ENCODE data around the gene RPP30. TPM values are rescaled to one million over a fixed set of nuclear protein-coding genes. Genes with fewer than 3 reads are reported as not detected.

The RPP30 gene
- total RNA-seq, 2 experiments from 2014 or later, result 45.5 to 53.9 TPM

DNA sequence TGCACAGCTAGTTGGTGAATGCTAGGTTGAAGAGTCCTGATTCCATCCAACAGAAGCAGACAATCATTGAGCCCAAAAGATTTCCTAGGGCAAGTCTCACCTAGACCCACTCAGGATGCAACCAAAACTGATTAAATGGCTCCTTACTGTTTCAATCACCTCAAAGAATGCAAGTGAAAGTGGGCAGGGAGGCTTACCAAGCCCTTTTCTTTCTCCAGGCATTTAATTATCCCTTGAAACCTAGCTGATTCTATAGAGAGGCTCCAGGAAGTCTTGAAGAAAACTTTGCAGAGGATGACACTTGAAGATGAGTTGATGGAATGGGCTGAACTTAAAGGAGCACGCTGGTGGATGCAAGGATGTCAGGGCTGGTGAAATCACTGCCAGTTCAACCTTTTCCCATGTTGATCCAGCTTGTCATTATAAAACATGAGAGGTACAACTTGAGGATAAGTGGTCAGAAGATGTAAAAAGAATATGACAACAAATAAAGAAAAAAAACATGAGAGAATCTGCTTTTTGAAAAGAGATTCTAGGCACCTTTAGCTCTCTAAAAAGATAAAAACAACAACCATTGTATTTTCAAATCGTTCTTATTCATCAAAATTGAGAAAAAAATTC, 51.4 kb downstream of the RPP30 start:
- POLR2A ChIA-PET, result no interaction called here

DNA sequence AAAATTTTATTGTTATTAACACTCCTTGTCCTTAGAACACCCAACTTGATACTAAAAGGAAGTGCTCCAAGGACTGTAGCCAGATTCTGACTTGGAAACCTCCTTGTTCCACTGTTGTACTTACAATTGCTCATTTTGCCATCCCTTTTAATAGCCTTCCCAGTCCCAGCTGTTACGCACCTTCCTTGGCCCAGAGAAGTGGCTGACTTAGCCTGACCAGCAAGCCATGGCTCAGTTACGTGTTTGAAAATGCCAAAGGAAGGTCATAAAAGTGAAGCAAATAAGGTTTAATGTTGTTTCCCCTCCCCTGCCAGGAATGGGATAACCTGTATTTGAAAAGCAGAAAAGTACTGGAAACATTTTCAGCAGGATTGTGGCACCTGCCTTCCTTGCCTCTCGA, 52.8 kb downstream of the RPP30 start:
- Mint-ChIP-seq H3K36me3 (ENCODE audit: low read depth) (no peaks in the 10 kb centered on the region), H3K4me3 (no peak overlapping the region), H3K4me1 (no peaks in the 10 kb centered on the region), H3K27me3 (peaks cover 24% of the 10 kb centered on the region), H3K27ac (no peak overlapping the region), H3K9me3 (no peaks in the 10 kb centered on the region)
- CTCF ChIA-PET, result no interaction called here
- POLR2A ChIA-PET, result no interaction called here
- DNase-seq, result no peak

More for the DNA sequence above, 51.4 kb downstream of the RPP30 start:
- Mint-ChIP-seq H3K27ac (no peak overlapping the region), H3K27me3 (peaks cover 16% of the 10 kb centered on the region), H3K4me3 (no peak overlapping the region), H3K4me1 (no peaks in the 10 kb centered on the region), H3K9me3 (no peaks in the 10 kb centered on the region), H3K36me3 (ENCODE audit: low read depth) (no peaks in the 10 kb centered on the region)
- CTCF ChIA-PET, result interaction anchor here (1.4 kb wide), 1 partner anchor 13 kb away, joined by 4 read pairs; no protein-coding TSS in a partner anchor
- DNase-seq, result no peak

DNA sequence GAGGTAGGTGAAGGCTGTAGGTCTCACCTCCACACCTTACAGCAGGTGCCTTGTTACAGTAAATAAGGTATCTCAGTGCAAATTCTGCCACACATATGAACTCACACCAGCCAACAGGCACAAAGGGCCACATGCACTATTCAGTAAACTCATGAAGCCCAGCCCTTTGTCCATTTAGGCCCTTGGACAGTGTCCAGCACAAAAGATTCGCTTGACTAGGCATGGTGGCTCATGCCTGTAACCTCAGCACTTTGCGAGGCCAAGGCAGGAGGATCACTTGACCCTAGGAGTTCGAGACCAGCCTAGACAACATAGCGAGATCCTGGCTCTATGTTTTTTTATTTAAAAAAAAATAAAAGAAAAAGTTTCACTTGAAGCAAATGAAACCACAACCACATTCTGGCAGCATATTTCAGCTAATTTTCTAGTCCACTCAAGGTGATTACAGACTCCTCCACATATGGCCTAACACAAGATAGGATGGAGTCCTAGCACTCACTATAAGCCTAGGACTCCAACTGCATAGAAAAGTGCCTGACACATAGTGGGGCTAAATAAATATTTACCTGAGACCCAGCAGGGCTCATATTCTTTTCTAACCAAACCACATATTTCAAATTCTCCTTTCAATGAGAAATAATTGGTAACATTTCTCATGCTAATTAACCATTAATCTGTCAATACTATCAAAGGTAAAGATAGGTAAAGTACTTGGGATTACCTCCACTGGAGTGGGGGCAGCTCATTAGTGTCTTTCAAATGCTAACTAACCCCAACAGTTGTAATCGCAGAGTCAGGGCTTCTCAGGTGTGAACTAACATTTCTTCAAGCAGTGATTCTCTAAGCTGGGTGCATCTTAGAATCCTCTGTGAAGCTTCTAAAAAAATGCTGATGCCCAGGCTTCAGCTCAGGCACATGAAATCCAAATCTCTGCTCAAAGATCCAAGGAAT, 53.6 kb downstream of the RPP30 start:
- H3K27ac Mint-ChIP-seq, result no peak overlapping the region
- CTCF ChIA-PET, result interaction anchor here (1.4 kb wide), 1 partner anchor 14 kb away, joined by 7 read pairs; no protein-coding TSS in a partner anchor
- DNase-seq, result no peak
- peaks cover 29% of the 10 kb centered on the region for H3K27me3 Mint-ChIP-seq
- H3K4me1 Mint-ChIP-seq, result no peaks in the 10 kb centered on the region
- no peak overlapping the region for H3K4me3 Mint-ChIP-seq
- no peaks in the 10 kb centered on the region for H3K9me3 Mint-ChIP-seq
- POLR2A ChIA-PET, result no interaction called here
- H3K36me3 Mint-ChIP-seq (ENCODE audit: low read depth), result no peaks in the 10 kb centered on the region

DNA sequence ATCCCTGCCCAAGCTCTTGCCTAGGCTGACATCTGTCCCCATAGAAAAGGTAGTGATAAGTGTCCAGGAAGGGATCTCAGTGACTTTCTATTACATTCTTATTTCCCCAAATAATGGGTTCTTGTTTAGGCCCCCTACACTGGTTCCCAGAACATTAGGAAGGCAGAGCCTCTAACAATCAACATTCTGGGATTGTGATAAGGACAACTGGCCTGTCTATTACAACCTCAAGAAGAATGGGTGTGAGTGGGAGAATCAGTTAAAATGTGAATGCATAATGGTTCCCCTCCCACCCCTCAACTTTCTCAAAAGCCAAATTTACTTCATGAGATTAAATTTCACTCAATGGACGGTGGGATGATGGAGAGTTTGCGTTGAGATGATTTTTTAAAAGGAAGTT, 55.5 kb downstream of the RPP30 start:
- CTCF ChIA-PET, result no interaction called here
- H3K4me3 Mint-ChIP-seq, result no peak overlapping the region
- no peaks in the 10 kb centered on the region for H3K4me1 Mint-ChIP-seq
- no peak for DNase-seq
- H3K9me3 Mint-ChIP-seq, result no peaks in the 10 kb centered on the region
- peaks cover 29% of the 10 kb centered on the region for H3K27me3 Mint-ChIP-seq
- POLR2A ChIA-PET, result no interaction called here
- no peaks in the 10 kb centered on the region for H3K36me3 Mint-ChIP-seq (ENCODE audit: low read depth)
- H3K27ac Mint-ChIP-seq, result no peak overlapping the region

DNA sequence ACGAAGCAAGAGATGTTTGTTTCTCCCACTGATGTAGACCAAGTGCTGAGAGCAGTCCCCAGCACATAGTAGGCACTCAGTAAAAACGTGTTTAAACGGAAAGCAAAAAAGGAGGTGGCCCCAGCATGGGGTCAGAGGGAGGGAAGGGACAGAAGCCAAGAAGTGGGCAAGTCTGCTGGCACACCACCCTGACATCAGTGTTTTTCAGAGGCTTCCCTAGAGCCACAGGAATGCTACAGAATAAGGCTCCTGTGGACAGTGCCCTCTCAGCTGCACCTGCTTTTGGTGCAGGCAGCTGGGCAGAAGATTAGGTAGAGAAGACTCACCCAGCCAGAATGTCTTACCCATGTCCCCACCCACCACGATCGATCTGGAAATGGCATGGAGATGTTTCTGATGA, 57.4 kb downstream of the RPP30 start:
- no peaks in the 10 kb centered on the region for H3K4me1 Mint-ChIP-seq
- CTCF ChIA-PET, result no interaction called here
- no peak for DNase-seq

DNA sequence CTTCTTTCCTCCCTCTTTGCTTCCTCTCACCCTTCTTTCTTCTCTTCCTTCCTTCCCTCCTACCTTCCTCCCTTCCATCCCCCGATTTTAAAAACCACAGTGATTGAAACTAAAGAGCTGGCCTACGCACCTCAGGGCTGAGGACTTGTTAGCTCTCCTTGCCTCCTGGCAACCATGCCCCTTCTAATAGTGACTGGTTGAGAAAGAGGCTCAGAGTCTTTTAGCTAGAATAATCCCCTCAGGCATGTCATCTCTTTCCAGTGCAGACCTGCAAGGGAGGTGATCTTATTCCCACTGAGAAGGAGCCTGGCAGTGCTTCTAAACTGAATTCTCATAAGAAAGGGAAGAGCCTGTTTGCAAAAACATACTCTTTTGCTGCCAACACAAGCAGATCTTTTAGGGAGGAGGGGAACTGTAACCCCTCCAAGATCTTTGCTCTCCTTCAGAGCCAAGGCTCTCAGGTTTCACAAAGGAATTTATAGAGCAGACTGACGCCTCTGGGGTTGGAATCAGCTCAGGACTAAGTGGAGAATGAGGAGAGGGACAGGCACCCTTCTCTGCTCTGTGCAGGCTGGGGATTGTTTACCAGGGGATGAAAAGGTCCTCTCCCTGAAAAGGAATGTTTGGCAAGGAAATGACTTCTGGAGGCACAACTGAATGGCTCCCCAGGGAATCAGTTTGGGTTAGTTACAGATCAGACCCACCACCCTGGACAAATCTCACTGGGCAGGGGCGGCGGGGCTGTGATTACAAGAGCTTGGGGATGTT, 58.5 kb downstream of the RPP30 start:
- Mint-ChIP-seq H3K36me3 (ENCODE audit: low read depth) (no peaks in the 10 kb centered on the region), H3K27ac (no peak overlapping the region), H3K4me3 (no peak overlapping the region), H3K27me3 (peaks cover 29% of the 10 kb centered on the region), H3K4me1 (peaks cover under 1% of the 10 kb centered on the region), H3K9me3 (no peaks in the 10 kb centered on the region)
- DNase-seq, result no peak
- ChIA-PET CTCF (no interaction called here), POLR2A (no interaction called here)

More for the DNA sequence above, 57.4 kb downstream of the RPP30 start:
- Mint-ChIP-seq H3K27me3 (peaks cover 29% of the 10 kb centered on the region), H3K27ac (no peak overlapping the region), H3K36me3 (ENCODE audit: low read depth) (no peaks in the 10 kb centered on the region), H3K9me3 (no peaks in the 10 kb centered on the region), H3K4me3 (no peak overlapping the region)
- POLR2A ChIA-PET, result no interaction called here

DNA sequence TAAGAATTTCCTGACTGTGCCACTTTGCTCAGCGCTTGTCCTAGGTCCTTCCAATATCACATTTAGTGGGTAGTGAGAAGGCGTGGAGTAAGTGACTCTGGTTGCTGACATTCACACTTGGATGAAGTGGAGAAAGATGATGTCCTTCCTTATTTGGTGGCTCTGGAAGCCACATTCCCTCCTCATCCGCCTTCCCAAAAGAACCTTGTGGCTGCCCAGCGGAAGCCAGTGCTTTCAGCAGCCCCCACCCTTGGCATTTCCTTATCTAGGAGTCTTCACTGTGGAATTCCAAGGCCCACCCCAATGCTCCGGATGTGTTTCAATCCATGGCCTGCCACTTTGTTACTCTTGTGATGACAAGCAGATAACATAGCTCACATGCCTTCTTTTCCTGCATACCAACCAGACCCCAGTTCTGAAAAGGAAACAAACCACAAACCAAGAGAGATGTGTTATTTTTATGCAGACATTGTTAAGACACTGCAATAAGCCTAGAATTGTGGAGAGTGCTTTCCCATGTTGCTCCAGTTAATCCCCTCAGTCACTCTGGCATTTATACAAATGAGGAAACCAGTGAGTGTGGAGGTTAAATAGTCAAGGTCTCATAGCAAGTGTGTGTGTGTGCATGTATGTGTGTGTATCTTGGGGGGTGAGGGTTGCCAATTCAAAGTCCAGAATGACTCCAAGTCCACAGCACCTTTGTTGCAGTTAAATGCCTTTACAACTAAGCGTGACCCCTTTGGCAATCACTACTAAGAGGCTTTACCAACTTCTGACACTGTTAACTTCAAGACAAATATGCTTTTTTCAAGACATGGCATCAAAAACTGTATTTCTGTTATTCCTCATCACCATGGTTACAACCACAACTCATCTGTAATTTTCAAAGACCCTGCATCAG, 59.4 kb downstream of the RPP30 start:
- peaks cover 34% of the 10 kb centered on the region for H3K27me3 Mint-ChIP-seq
- H3K9me3 Mint-ChIP-seq, result no peaks in the 10 kb centered on the region
- no peak for DNase-seq
- peaks cover 3% of the 10 kb centered on the region for H3K4me1 Mint-ChIP-seq
- H3K36me3 Mint-ChIP-seq (ENCODE audit: low read depth), result no peaks in the 10 kb centered on the region
- ChIA-PET CTCF (no interaction called here), POLR2A (no interaction called here)
- H3K27ac Mint-ChIP-seq, result no peak overlapping the region
- no peak overlapping the region for H3K4me3 Mint-ChIP-seq

DNA sequence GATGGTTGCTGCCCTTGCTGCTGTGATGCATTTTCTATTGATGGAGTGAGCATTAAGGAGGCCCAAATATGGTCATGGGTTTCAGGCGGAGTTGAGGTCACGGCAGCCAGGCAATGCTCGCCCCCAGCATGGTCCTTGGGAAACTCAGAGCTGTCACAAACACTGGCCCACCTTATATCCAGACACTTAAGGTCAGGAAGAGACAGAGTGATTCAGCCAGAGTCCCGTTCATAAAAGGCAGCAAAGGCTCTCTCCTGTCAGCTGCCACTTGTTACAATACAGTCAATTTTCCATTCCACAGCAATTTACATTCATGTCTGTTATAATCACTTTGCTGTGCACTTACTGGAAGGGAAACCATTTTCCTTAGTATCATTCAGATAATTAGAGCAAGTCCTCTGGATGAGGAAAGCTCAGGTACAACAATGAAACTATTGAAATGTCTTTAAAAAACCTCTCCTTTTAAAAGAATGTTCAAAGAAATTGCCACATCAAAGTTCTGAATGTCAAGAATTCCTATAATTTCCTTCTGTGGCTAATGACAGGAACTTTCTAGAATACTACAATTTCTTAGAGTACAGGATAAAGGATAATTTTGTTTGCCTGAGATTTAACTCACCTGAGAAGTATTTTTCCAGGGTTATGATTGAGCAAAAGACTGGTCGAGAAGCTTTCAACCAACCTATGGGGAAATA, 64.0 kb downstream of the RPP30 start:
- H3K9me3 Mint-ChIP-seq, result no peaks in the 10 kb centered on the region
- H3K27me3 Mint-ChIP-seq, result peaks cover 15% of the 10 kb centered on the region
- H3K27ac Mint-ChIP-seq, result no peak overlapping the region

DNA sequence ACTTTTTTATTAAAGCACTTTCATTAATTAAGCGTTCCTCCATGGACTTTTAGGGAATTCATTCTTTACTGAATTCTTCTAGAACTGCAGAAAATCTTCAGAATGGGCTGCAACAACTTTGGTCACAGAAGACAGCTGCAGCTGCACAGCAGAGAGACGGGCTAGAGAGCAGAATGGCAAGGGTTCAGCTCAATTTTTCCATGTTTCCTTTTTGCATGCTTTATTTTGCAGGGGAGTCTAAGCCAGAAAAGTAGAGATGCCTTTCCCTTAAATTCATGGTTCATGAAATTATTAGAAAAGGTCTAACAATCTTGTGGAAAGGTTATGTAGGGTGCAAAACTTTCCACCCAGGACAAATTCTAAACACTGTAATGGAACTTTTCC, 64.5 kb downstream of the RPP30 start:
- no peak overlapping the region for H3K27ac Mint-ChIP-seq
- no peaks in the 10 kb centered on the region for H3K36me3 Mint-ChIP-seq (ENCODE audit: low read depth)
- H3K4me3 Mint-ChIP-seq, result no peak overlapping the region
- ChIA-PET CTCF (no interaction called here), POLR2A (no interaction called here)
- peaks cover 3% of the 10 kb centered on the region for H3K4me1 Mint-ChIP-seq
- no peaks in the 10 kb centered on the region for H3K9me3 Mint-ChIP-seq
- no peak for DNase-seq
- H3K27me3 Mint-ChIP-seq, result peaks cover 12% of the 10 kb centered on the region

More for the DNA sequence above, 64.0 kb downstream of the RPP30 start:
- ChIA-PET CTCF (no interaction called here), POLR2A (no interaction called here)
- DNase-seq, result no peak
- H3K4me3 Mint-ChIP-seq, result no peak overlapping the region
- H3K4me1 Mint-ChIP-seq, result peaks cover 3% of the 10 kb centered on the region
- H3K36me3 Mint-ChIP-seq (ENCODE audit: low read depth), result no peaks in the 10 kb centered on the region

DNA sequence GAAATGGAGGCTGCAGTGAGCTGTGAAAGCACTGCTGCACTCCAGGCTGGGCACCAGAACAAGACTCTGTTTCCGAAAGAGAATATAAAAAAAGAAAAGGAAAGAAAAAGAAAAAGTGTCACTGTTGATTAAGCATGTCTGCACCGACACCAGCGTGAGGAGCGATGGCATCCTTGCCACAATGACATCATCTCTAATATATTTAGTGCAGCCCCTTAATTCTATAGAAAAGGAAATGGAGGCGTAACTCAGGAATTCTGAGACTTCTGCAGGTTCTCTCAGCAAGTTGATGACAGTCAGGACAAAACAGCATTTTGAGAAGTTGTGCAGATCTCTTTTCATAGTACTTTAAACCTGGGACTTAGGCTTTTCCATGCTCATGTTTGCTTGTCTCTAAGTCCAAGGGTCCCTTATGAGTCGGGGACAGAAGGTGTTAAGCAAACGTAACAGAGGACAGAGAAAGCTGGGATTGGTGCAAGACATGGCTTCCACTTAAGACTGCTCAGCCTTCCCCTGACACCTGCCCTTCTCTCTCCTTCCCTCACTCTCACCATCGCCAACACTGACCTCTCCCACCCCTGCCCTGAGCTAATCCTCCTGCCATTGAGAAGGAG, 66.0 kb downstream of the RPP30 start:
- no peak for DNase-seq
- Mint-ChIP-seq H3K36me3 (ENCODE audit: low read depth) (no peaks in the 10 kb centered on the region), H3K27me3 (peaks cover 11% of the 10 kb centered on the region), H3K4me3 (no peak overlapping the region), H3K9me3 (no peaks in the 10 kb centered on the region), H3K4me1 (peaks cover 3% of the 10 kb centered on the region), H3K27ac (no peak overlapping the region)
- ChIA-PET POLR2A (no interaction called here), CTCF (no interaction called here)

DNA sequence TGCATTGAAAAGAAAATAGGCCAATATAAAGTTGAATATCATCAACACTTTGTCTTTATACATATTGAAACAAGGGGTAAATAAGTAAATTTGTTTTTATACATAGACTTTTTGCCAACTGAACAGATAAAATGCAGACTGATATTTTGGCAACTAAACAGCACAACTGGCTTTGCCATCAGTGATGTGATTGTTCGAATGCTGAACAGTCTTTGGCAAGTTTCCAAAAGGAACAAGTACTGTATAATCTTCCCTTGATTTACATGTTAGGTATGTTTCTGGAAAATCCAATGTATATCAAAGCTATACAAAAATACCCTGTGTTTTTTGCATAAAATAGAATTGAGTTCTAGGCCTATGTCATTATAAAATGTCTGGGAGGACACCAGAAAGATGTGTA, 67.3 kb downstream of the RPP30 start:
- H3K4me1 Mint-ChIP-seq, result peaks cover 3% of the 10 kb centered on the region
- ChIA-PET CTCF (no interaction called here), POLR2A (no interaction called here)
- no peaks in the 10 kb centered on the region for H3K36me3 Mint-ChIP-seq (ENCODE audit: low read depth)
- no peak overlapping the region for H3K27ac Mint-ChIP-seq
- peaks cover 8% of the 10 kb centered on the region for H3K27me3 Mint-ChIP-seq
- no peak overlapping the region for H3K4me3 Mint-ChIP-seq
- no peak for DNase-seq
- no peaks in the 10 kb centered on the region for H3K9me3 Mint-ChIP-seq

DNA sequence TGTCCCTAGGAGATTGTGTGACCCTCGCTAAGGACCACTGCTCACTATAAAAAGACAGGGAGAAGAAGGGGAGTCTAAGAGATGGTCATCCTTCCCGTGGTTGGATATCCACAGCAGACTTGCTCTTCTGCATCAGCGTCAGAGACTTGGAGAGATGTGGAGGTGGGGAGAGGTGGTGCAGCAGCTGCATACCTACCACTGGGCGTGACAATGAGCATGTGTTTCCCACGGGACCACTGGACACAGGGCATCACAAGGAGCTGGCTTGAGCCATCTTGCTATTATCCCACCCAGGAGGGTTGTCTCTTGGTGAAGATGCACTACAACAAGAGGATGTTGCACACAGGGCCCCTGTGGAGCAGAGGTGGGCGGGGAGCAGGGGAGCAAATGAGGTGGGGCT, 67.9 kb downstream of the RPP30 start:
- no peaks in the 10 kb centered on the region for H3K36me3 Mint-ChIP-seq (ENCODE audit: low read depth)
- POLR2A ChIA-PET, result no interaction called here
- H3K4me1 Mint-ChIP-seq, result peaks cover 3% of the 10 kb centered on the region
- H3K27ac Mint-ChIP-seq, result no peak overlapping the region
- no peak overlapping the region for H3K4me3 Mint-ChIP-seq
- no peaks in the 10 kb centered on the region for H3K9me3 Mint-ChIP-seq
- CTCF ChIA-PET, result no interaction called here
- peaks cover 8% of the 10 kb centered on the region for H3K27me3 Mint-ChIP-seq
- no peak for DNase-seq
